ENCODE results near the gene CHID1. TPM values are rescaled to one million over a fixed set of nuclear protein-coding genes. Genes with fewer than 3 reads are reported as not detected.

CHID1 gene
- polyA plus RNA-seq, 1 donor from 2014 or later: 51.2 TPM

- Histone ChIP-seq H3K36me3 (ENCODE audit: insufficient read depth, low read length) (no peaks in the 10 kb centered on the region), H3K9ac (ENCODE audit: low read length) (no peak overlapping the region), H3K27ac (ENCODE audit: low read length) (no peak overlapping the region), H3K4me3 (ENCODE audit: low read length) (no peak overlapping the region), H3K27me3 (ENCODE audit: insufficient read depth, low read depth, low read length) (no peaks in the 10 kb centered on the region), H4K20me1 (ENCODE audit: insufficient read depth) (no peaks in the 10 kb centered on the region), H3F3A (ENCODE audit: insufficient read depth, low read length, poor library complexity, severe bottlenecking) (no peaks in the 10 kb centered on the region), H3K4me2 (ENCODE audit: low read length) (no peak overlapping the region), H3K9me3 (ENCODE audit: low read length) (no peaks in the 10 kb centered on the region), H3K79me2 (replicated peaks; ENCODE audit: insufficient read depth, low read length) (no peaks in the 10 kb centered on the region), H3K9me2 (ENCODE audit: insufficient read depth, low read length) (no peaks in the 10 kb centered on the region), H2AFZ (ENCODE audit: low read depth, low read length) (no peak overlapping the region)
- no peak for TF ChIP-seq CTCF (IDR thresholded peaks at IDR 0.05; ENCODE audit: poor library complexity, severe bottlenecking)
- TF ChIP-seq TAF1 (IDR thresholded peaks at IDR 0.05; ENCODE audit: low read depth): no peak
- no peak for TF ChIP-seq EP300 (conservative IDR thresholded peaks at IDR 0.05; ENCODE audit: poor library complexity, severe bottlenecking)
- TF ChIP-seq SMC3 (conservative IDR thresholded peaks at IDR 0.05; ENCODE audit: poor library complexity): no peak
- no peak for TF ChIP-seq REST (IDR thresholded peaks at IDR 0.05; ENCODE audit: borderline replicate concordance)
- TF ChIP-seq RAD21 (conservative IDR thresholded peaks at IDR 0.05): no peak
- no peak for TF ChIP-seq EZH2 (IDR thresholded peaks at IDR 0.05; ENCODE audit: borderline replicate concordance, insufficient read depth, low read length, poor library complexity, severe bottlenecking)
- TF ChIP-seq MXI1 (conservative IDR thresholded peaks at IDR 0.05; ENCODE audit: poor library complexity, severe bottlenecking): no peak
- no peak for TF ChIP-seq POLR2AphosphoS5 (IDR thresholded peaks at IDR 0.05)
These were observed 37.8 kb downstream of the CHID1 start for GRCh38 chr11:872799-873198.

GRCh38 chr11:871472-871871, 39.1 kb downstream of the CHID1 start:
- no peak overlapping the region for H3K9ac ChIP-seq (ENCODE audit: low read length)

More at GRCh38 chr11:871472-871871, 39.1 kb downstream of the CHID1 start:
- Histone ChIP-seq H3K27me3 (ENCODE audit: insufficient read depth, low read depth, low read length) (no peaks in the 10 kb centered on the region), H3K36me3 (ENCODE audit: insufficient read depth, low read length) (no peaks in the 10 kb centered on the region), H2AFZ (ENCODE audit: low read depth, low read length) (no peak overlapping the region), H3K9me2 (ENCODE audit: insufficient read depth, low read length) (no peaks in the 10 kb centered on the region), H3K4me2 (ENCODE audit: low read length) (no peak overlapping the region), H3K79me2 (replicated peaks; ENCODE audit: insufficient read depth, low read length) (no peaks in the 10 kb centered on the region), H3K9me3 (ENCODE audit: low read length) (no peaks in the 10 kb centered on the region), H3F3A (ENCODE audit: insufficient read depth, low read length, poor library complexity, severe bottlenecking) (no peaks in the 10 kb centered on the region), H4K20me1 (ENCODE audit: insufficient read depth) (no peaks in the 10 kb centered on the region), H3K4me3 (ENCODE audit: low read length) (no peak overlapping the region), H3K27ac (ENCODE audit: low read length) (no peak overlapping the region)
- TF ChIP-seq TAF1 (IDR thresholded peaks at IDR 0.05; ENCODE audit: low read depth): no peak
- TF ChIP-seq REST (IDR thresholded peaks at IDR 0.05; ENCODE audit: borderline replicate concordance): no peak
- no peak for TF ChIP-seq CTCF (IDR thresholded peaks at IDR 0.05; ENCODE audit: poor library complexity, severe bottlenecking)
- no peak for TF ChIP-seq RAD21 (conservative IDR thresholded peaks at IDR 0.05)
- TF ChIP-seq POLR2AphosphoS5 (IDR thresholded peaks at IDR 0.05): no peak
- no peak for TF ChIP-seq EZH2 (IDR thresholded peaks at IDR 0.05; ENCODE audit: borderline replicate concordance, insufficient read depth, low read length, poor library complexity, severe bottlenecking)
- TF ChIP-seq SMC3 (conservative IDR thresholded peaks at IDR 0.05; ENCODE audit: poor library complexity): no peak
- TF ChIP-seq EP300 (conservative IDR thresholded peaks at IDR 0.05; ENCODE audit: poor library complexity, severe bottlenecking): no peak
- TF ChIP-seq MXI1 (conservative IDR thresholded peaks at IDR 0.05; ENCODE audit: poor library complexity, severe bottlenecking): no peak

Data from neural cell (in vitro differentiated cells).